ENCODE results near the gene SCAF4.

DNA sequence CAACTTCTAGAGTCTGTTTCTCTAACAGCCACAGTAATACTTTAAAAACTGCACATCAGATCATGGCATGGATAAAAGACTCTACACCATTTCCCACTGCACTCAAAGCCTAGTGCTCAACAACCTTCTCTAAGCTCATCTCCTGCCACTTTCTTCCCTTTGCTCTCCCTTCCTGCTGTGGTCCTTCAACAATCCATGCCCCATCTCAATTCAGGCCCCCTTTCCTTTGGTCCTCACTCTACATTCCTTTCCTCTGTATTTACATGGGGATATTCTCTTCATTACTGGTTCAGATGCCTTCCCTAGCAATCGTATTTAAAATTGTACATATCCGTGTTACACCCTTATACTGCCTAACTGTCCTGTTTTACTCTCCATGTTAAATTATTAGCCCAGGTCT, 53.4 kb downstream of the SCAF4 start:
- TF ChIP-seq NCOR1 (IDR thresholded peaks at IDR 0.05) (no peak), TCF7 (IDR thresholded peaks at IDR 0.05; ENCODE audit: borderline replicate concordance) (no peak), TEAD2 (tag; IDR thresholded peaks at IDR 0.05) (no peak), STAG1 (CRISPR knock-in tag; IDR thresholded peaks at IDR 0.05; ENCODE audit: borderline replicate concordance) (no peak), TEAD4 (IDR thresholded peaks at IDR 0.05; ENCODE audit: low read length) (no peak), TEAD4 (CRISPR knock-in tag; IDR thresholded peaks at IDR 0.05; ENCODE audit: borderline replicate concordance) (no peak), EZH2 (IDR thresholded peaks at IDR 0.05; ENCODE audit: borderline replicate concordance, low read depth, low read length) (no peak), POLR2AphosphoS5 (IDR thresholded peaks at IDR 0.05; ENCODE audit: control insufficient read depth, insufficient read depth, low read depth, low read length) (peak; percentile 31; the same call in 1 of the 2 replicates)
- TF ChIP-seq, protein P1, sequence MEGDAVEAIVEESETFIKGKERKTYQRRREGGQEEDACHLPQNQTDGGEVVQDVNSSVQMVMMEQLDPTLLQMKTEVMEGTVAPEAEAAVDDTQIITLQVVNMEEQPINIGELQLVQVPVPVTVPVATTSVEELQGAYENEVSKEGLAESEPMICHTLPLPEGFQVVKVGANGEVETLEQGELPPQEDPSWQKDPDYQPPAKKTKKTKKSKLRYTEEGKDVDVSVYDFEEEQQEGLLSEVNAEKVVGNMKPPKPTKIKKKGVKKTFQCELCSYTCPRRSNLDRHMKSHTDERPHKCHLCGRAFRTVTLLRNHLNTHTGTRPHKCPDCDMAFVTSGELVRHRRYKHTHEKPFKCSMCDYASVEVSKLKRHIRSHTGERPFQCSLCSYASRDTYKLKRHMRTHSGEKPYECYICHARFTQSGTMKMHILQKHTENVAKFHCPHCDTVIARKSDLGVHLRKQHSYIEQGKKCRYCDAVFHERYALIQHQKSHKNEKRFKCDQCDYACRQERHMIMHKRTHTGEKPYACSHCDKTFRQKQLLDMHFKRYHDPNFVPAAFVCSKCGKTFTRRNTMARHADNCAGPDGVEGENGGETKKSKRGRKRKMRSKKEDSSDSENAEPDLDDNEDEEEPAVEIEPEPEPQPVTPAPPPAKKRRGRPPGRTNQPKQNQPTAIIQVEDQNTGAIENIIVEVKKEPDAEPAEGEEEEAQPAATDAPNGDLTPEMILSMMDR (IDR thresholded peaks at IDR 0.05 in 2 of 3, conservative IDR thresholded peaks at IDR 0.05 in 1 of 3; ENCODE audit: insufficient read depth in 2 of 3, low read depth in 1 of 3, low read length in 3 of 3): no peak
- TF ChIP-seq, protein P2, sequence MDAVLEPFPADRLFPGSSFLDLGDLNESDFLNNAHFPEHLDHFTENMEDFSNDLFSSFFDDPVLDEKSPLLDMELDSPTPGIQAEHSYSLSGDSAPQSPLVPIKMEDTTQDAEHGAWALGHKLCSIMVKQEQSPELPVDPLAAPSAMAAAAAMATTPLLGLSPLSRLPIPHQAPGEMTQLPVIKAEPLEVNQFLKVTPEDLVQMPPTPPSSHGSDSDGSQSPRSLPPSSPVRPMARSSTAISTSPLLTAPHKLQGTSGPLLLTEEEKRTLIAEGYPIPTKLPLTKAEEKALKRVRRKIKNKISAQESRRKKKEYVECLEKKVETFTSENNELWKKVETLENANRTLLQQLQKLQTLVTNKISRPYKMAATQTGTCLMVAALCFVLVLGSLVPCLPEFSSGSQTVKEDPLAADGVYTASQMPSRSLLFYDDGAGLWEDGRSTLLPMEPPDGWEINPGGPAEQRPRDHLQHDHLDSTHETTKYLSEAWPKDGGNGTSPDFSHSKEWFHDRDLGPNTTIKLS (IDR thresholded peaks at IDR 0.05; ENCODE audit: borderline replicate concordance, low read depth): no peak
- TF ChIP-seq, protein P3, sequence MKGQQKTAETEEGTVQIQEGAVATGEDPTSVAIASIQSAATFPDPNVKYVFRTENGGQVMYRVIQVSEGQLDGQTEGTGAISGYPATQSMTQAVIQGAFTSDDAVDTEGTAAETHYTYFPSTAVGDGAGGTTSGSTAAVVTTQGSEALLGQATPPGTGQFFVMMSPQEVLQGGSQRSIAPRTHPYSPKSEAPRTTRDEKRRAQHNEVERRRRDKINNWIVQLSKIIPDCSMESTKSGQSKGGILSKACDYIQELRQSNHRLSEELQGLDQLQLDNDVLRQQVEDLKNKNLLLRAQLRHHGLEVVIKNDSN (CRISPR knock-in tag; IDR thresholded peaks at IDR 0.05): no peak

All from K562 (cell line).